PC-9 (cell line): ENCODE data around the gene SLC4A2. TPM values are rescaled to one million over a fixed set of nuclear protein-coding genes. Genes with fewer than 3 reads are reported as not detected.

Experiments used
- BruUV-seq: library from RNA; stranded (reverse); fragments of 400-500 nt; replicated peaks from 2 replicates; lab custom pipeline; 2021; lab: Mats Ljungman, UMichigan
- CTCF ChIA-PET: fragments of 300-600 bp; sonication (Branson Sonifier 250); formaldehyde crosslinking; loops from one replicate; lab custom pipeline; 2022; ENCODE audit warnings: antibody characterized with exemption; lab: Charles Lee
- POLR2A ChIA-PET: fragments of 300-600 bp; sonication (Branson Sonifier 250); formaldehyde crosslinking; loops from one replicate; lab custom pipeline; 2022; ENCODE audit warnings: antibody characterized with exemption; ENCODE audit not compliant: unreplicated experiment; lab: Charles Lee
- DNase-seq, 2 experiments: peaks; one replicate each; pipeline versions ENCODE4 v3.0.0 to v3.0.0-alpha.2; 2015 to 2022; ENCODE audit warnings: mixed read lengths in 1 of 2
- H2AFZ ChIP-seq: fragments of 200-600 bp; sonication (generic); 2 replicates; pipeline ENCODE4 v1.8.1; 2017; ENCODE audit warnings: antibody characterized with exemption
- H3F3A ChIP-seq: fragments of 200-600 bp; sonication (generic); 2 replicates; pipeline ENCODE4 v1.8.1; 2017; ENCODE audit warnings: antibody characterized with exemption, mild to moderate bottlenecking, low read depth; ENCODE audit not compliant: insufficient read depth
- H3K27ac ChIP-seq: fragments of 200-600 bp; sonication (generic); 2 replicates; pipeline ENCODE4 v1.6.1; 2016; ENCODE audit warnings: mixed run types
- H3K27me3 ChIP-seq: fragments of 200-600 bp; sonication (generic); 2 replicates; pipeline ENCODE4 v1.6.1; 2016; ENCODE audit warnings: low read depth, mixed run types; ENCODE audit not compliant: insufficient read depth
- H3K36me3 ChIP-seq: fragments of 200-600 bp; sonication (generic); 2 replicates; pipeline ENCODE4 v1.6.1; 2016; ENCODE audit warnings: low read depth, mixed run types
- H3K4me1 ChIP-seq: fragments of 200-600 bp; sonication (generic); replicated peaks from 2 replicates; pipeline ENCODE4 v1.6.1; 2016; ENCODE audit warnings: mixed run types; ENCODE audit not compliant: insufficient read depth
- H3K4me2 ChIP-seq: fragments of 200-600 bp; sonication (generic); 2 replicates; pipeline ENCODE4 v1.6.1; 2017; ENCODE audit warnings: mixed run types
- H3K4me3 ChIP-seq: fragments of 200-600 bp; sonication (generic); 2 replicates; pipeline ENCODE4 v1.6.1; 2016; ENCODE audit warnings: mixed run types
- H3K79me2 ChIP-seq: fragments of 200-600 bp; sonication (generic); 2 replicates; pipeline ENCODE4 v1.6.1; 2017; ENCODE audit warnings: low read depth, mixed run types
- H3K9me2 ChIP-seq: fragments of 200-600 bp; sonication (generic); 2 replicates; pipeline ENCODE4 v1.8.1; 2017; ENCODE audit warnings: mild to moderate bottlenecking; ENCODE audit not compliant: insufficient read depth
- H3K9me3 ChIP-seq: fragments of 200-600 bp; sonication (generic); 2 replicates; pipeline ENCODE4 v1.8.1; 2016; ENCODE audit warnings: low read depth; ENCODE audit not compliant: insufficient read depth
- H4K20me1 ChIP-seq: fragments of 200-600 bp; sonication (generic); 2 replicates; pipeline ENCODE4 v1.8.1; 2017; ENCODE audit not compliant: insufficient read depth
- CTCF ChIP-seq: fragments of 200-600 bp; sonication (generic); conservative IDR thresholded peaks from 2 replicates; pipeline ENCODE4 v1.6.1; 2017; ENCODE audit warnings: mixed run types, antibody characterized with exemption, mild to moderate bottlenecking, moderate library complexity
- EZH2 ChIP-seq: fragments of 200-600 bp; sonication (generic); IDR thresholded peaks from 2 replicates; pipeline ENCODE4 v1.8.0; 2017; ENCODE audit warnings: antibody characterized with exemption, low read depth
- intact Hi-C: fragments of 100-400 bp; cut with micrococcal nuclease; formaldehyde crosslinking; loops from one replicate; pipeline ENCODE4 v1.10.0; 2022; ENCODE audit not compliant: unreplicated experiment
- total RNA-seq: library from RNA; stranded (reverse); gene quantifications from 2 replicates; pipeline ENCODE4 v1.2.3, GENCODE V29; 2021

The SLC4A2 gene
- total RNA-seq, 1 experiment from 2014 or later: 245 TPM

DNA sequence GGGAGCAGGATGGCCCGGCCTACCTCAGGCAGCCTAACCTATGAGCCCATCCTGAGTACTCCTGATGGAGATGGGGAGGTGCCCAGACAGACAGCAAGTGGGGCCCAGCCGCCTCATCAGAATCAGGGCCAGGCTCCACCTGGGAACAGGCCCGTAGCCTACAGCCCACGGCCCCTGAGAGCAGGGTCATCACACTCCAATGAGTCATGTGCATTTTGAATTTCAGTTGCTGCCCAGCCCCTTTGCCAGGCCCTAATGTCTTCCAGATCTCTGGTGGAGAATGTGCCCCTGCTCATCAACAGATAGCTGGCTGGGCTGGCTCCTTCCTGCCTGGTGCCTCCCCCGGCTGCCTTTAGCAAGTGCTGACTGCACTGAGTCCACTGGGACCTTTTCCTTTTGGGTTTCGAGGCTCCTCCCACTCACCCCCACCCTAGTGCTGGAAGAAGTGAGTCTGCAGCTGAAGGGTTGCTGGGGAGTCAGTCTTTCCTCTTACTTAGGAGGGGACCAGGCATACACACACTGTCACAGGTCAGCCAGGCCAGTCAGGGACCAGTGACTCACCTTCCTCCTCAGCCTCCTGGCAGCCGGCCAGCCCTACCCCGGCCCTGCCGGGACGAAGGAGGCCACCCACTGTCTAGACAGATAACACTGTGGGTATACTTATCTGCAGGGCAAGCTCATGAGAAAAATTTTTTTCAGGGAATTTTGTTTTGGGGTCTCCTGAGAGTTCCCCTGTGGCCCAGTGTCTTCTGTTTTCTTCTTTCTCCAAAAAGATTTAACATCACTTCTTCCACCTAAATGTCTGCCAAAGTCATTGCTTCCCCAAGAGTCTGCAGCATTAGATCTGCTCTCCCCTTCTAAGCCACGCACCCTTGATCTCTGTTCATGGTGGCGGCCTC, 20.2 kb upstream of the SLC4A2 start:
- H3K4me2 ChIP-seq: peak overlapping the region; percentile 68
- TF ChIP-seq CTCF: no peak
- no peak for TF ChIP-seq EZH2
- H3K9me2 ChIP-seq: no peaks in the 10 kb centered on the region
- peaks cover 5% of the 10 kb centered on the region; the same call in 1 of the 2 replicates for H4K20me1 ChIP-seq
- intact Hi-C loops: loop anchor here (1.0 kb wide), 2 partner anchors 11 to 19 kb away; partner anchors contain the start of gene ABCB8
- ChIA-PET CTCF (interaction anchor here (0.6 kb wide), 1 partner anchor 17 kb away, joined by 4 read pairs; no protein-coding TSS in a partner anchor), POLR2A (interaction anchor here (0.6 to 0.7 kb wide), 4 partner anchors 15 to 672 kb away, joined by 3 to 6 read pairs (median 4); partner anchors contain the start of gene ATG9B)
- no peaks in the 10 kb centered on the region for H3K9me3 ChIP-seq
- no peaks in the 10 kb centered on the region for H3K79me2 ChIP-seq
- peaks cover 25% of the 10 kb centered on the region for H3F3A ChIP-seq
- TSS peak; percentile 91 for BruUV-seq
- no peaks in the 10 kb centered on the region for H3K27me3 ChIP-seq
- peak; percentile 86 to 95 for DNase-seq
- no peak overlapping the region for H2AFZ ChIP-seq
- peak overlapping the region; percentile 72 for H3K27ac ChIP-seq
- no peak overlapping the region; the same call in 1 of the 2 replicates for H3K4me3 ChIP-seq
- no peaks in the 10 kb centered on the region; the same call in 1 of the 2 replicates for H3K36me3 ChIP-seq
- H3K4me1 ChIP-seq: peaks cover 26% of the 10 kb centered on the region

DNA sequence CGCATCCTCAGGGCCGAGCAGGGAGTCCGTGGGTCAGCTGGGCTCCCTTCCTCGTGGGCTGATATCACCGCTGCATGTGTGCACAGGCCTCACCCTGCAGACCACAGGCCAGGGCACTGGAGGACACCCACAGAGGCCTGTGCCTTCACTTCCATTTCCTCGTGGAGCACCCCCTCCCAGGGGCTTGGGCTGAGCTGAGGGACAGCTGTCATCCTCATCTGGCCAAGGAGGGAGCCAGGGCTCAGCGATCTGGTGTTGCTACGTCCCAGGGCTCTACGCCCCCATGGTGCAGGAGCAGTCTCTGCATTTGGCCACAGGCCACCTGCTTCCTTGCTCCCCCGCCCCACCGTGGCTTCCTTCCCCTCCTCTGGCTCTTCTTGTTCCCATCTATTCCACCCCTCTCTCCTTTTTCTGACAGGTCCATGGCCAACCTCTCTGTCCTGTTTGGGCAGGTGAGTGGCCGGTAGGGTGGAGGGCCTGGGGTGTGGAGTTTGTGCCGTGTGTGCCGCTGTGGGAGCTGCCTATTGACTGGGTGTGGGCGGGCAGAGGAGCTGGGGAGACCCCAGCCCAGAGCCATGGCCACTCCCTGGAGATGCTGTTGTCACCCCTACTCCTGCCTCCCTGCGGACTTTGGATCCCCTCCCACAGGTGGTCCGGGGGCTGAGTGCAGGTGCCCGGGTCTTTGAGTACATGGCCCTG, 19.4 kb upstream of the SLC4A2 start:
- peaks cover 26% of the 10 kb centered on the region for H3K4me1 ChIP-seq
- H3K27me3 ChIP-seq: no peaks in the 10 kb centered on the region
- CTCF ChIA-PET: no interaction called here
- no peaks in the 10 kb centered on the region for H3K9me2 ChIP-seq
- no peak overlapping the region for H3K27ac ChIP-seq
- BruUV-seq: no TSS peak
- H4K20me1 ChIP-seq: peaks cover 5% of the 10 kb centered on the region; the same call in 1 of the 2 replicates
- H3K9me3 ChIP-seq: no peaks in the 10 kb centered on the region
- no peak overlapping the region for H3K4me3 ChIP-seq
- H3F3A ChIP-seq: peaks cover 25% of the 10 kb centered on the region
- no peak for DNase-seq
- intact Hi-C loops: loop anchor here (1.0 kb wide), 2 partner anchors 12 to 18 kb away; partner anchors contain the start of gene ABCB8
- POLR2A ChIA-PET: interaction anchor here (0.6 kb wide), 1 partner anchor 124 kb away, joined by 3 read pairs; no protein-coding TSS in a partner anchor
- peak overlapping the region; percentile 68 for H3K4me2 ChIP-seq
- H2AFZ ChIP-seq: no peak overlapping the region
- TF ChIP-seq CTCF: no peak
- TF ChIP-seq EZH2: no peak
- no peaks in the 10 kb centered on the region; the same call in 1 of the 2 replicates for H3K36me3 ChIP-seq
- H3K79me2 ChIP-seq: no peaks in the 10 kb centered on the region
